ENCODE results near the gene CEBPZOS. TPM values are rescaled to one million over a fixed set of nuclear protein-coding genes. Genes with fewer than 3 reads are reported as not detected.
"Not testable (repeated sequence)": the region's sequence is repeated elsewhere in the genome, so short reads cannot be mapped to it uniquely, and the experiment has no call there.

CEBPZOS gene
- total RNA-seq, 2 donors from 2014 or later = 34.0 to 39.7 TPM

- peak; percentile 17 to 20 for ATAC-seq (replicated peaks in 1 of 2)
These were observed 4.9 kb downstream of the CEBPZOS start for GRCh38 chr2:37201208-37201607.

GRCh38 chr2:37201766-37202165 is 5.5 kb downstream of the CEBPZOS start:
- H3K4me1 Mint-ChIP-seq (ENCODE audit: low read depth) = peaks cover 46% of the 10 kb centered on the region
- H3K4me3 Mint-ChIP-seq = peak overlapping the region; percentile 3 to 16
- H3K9me3 Mint-ChIP-seq = peaks cover 5 to 6% of the 10 kb centered on the region in 2 donors
- peaks cover 15 to 37% of the 10 kb centered on the region in 2 donors for H3K36me3 Mint-ChIP-seq (ENCODE audit: insufficient read depth in 2 of 2)
- peak; percentile 54 to 65 for DNase-seq
- no peaks in the 10 kb centered on the region for H3K27me3 Mint-ChIP-seq (ENCODE audit: low read depth)
- H3K27ac Mint-ChIP-seq = peak overlapping the region; percentile 36
- peak; percentile 91 to 92 for ATAC-seq (replicated peaks in 1 of 2)

More at GRCh38 chr2:37201208-37201607, 4.9 kb downstream of the CEBPZOS start:
- Mint-ChIP-seq H3K27me3 (ENCODE audit: low read depth) (no peaks in the 10 kb centered on the region), H3K4me3 (peak overlapping the region in 1 of 2 donors; percentile 29), H3K9me3 (peaks cover 4 to 5% of the 10 kb centered on the region in 2 donors), H3K27ac (peak overlapping the region; percentile 72), H3K4me1 (ENCODE audit: low read depth) (peaks cover 49% of the 10 kb centered on the region), H3K36me3 (ENCODE audit: insufficient read depth in 2 of 2) (peaks cover 13 to 35% of the 10 kb centered on the region in 2 donors)
- no peak for DNase-seq

GRCh38 chr2:37203708-37204107 is 7.4 kb downstream of the CEBPZOS start:
- H3K27me3 Mint-ChIP-seq (ENCODE audit: low read depth) = no peaks in the 10 kb centered on the region
- H3K36me3 Mint-ChIP-seq (ENCODE audit: insufficient read depth in 2 of 2) = peaks cover 30 to 56% of the 10 kb centered on the region in 2 donors
- ATAC-seq (replicated peaks in 1 of 2) (no peak), DNase-seq (no peak)
- peaks cover 10 to 15% of the 10 kb centered on the region in 2 donors for H3K9me3 Mint-ChIP-seq
- peaks cover 38% of the 10 kb centered on the region for H3K4me1 Mint-ChIP-seq (ENCODE audit: low read depth)
- H3K27ac Mint-ChIP-seq = no peak overlapping the region
- no peak overlapping the region for H3K4me3 Mint-ChIP-seq

- H3K27ac Mint-ChIP-seq; ATAC-seq (replicated peaks in 1 of 2); H3K4me3 Mint-ChIP-seq; DNase-seq; H3K27me3 Mint-ChIP-seq (ENCODE audit: low read depth): not testable (repeated sequence)
- Mint-ChIP-seq H3K36me3 (ENCODE audit: insufficient read depth in 2 of 2) (peaks cover 41 to 71% of the 10 kb centered on the region in 2 donors), H3K9me3 (peaks cover 10 to 22% of the 10 kb centered on the region in 2 donors), H3K4me1 (ENCODE audit: low read depth) (peaks cover 31% of the 10 kb centered on the region)
These were observed 8.9 kb downstream of the CEBPZOS start for GRCh38 chr2:37205071-37205661.

GRCh38 chr2:37205689-37206341 is 9.5 kb downstream of the CEBPZOS start:
- Mint-ChIP-seq H3K9me3 (peaks cover 10 to 22% of the 10 kb centered on the region in 2 donors), H3K4me3 (no peak overlapping the region), H3K27me3 (ENCODE audit: low read depth) (no peaks in the 10 kb centered on the region), H3K36me3 (ENCODE audit: insufficient read depth in 2 of 2) (peaks cover 45 to 75% of the 10 kb centered on the region in 2 donors), H3K4me1 (ENCODE audit: low read depth) (peaks cover 25% of the 10 kb centered on the region), H3K27ac (no peak overlapping the region)
- ATAC-seq (replicated peaks in 1 of 2) (no peak), DNase-seq (no peak)

GRCh38 chr2:37206760-37207159 is 10.5 kb downstream of the CEBPZOS start:
- not testable (repeated sequence) for ATAC-seq (replicated peaks in 1 of 2); H3K4me3 Mint-ChIP-seq; DNase-seq; H3K27ac Mint-ChIP-seq; H3K27me3 Mint-ChIP-seq (ENCODE audit: low read depth)
- Mint-ChIP-seq H3K4me1 (ENCODE audit: low read depth) (peaks cover 15% of the 10 kb centered on the region), H3K9me3 (peaks cover 10 to 22% of the 10 kb centered on the region in 2 donors), H3K36me3 (ENCODE audit: insufficient read depth in 2 of 2) (peaks cover 46 to 82% of the 10 kb centered on the region in 2 donors)

- no peak overlapping the region for H3K4me3 Mint-ChIP-seq
- H3K9me3 Mint-ChIP-seq = peaks cover 5 to 18% of the 10 kb centered on the region in 2 donors
- no peak for DNase-seq
- H3K4me1 Mint-ChIP-seq (ENCODE audit: low read depth) = peaks cover 9% of the 10 kb centered on the region
- no peaks in the 10 kb centered on the region for H3K27me3 Mint-ChIP-seq (ENCODE audit: low read depth)
- H3K36me3 Mint-ChIP-seq (ENCODE audit: insufficient read depth in 2 of 2) = peaks cover 38 to 69% of the 10 kb centered on the region in 2 donors
- H3K27ac Mint-ChIP-seq = no peak overlapping the region
- no peak for ATAC-seq (replicated peaks in 1 of 2)
These were observed 14.9 kb downstream of the CEBPZOS start for GRCh38 chr2:37211212-37211611.

GRCh38 chr2:37211939-37212338 is 15.6 kb downstream of the CEBPZOS start:
- Mint-ChIP-seq H3K4me3 (no peak overlapping the region), H3K36me3 (ENCODE audit: insufficient read depth in 2 of 2) (peaks cover 34 to 68% of the 10 kb centered on the region in 2 donors), H3K4me1 (ENCODE audit: low read depth) (peaks cover 9% of the 10 kb centered on the region), H3K9me3 (peaks cover 5 to 15% of the 10 kb centered on the region in 2 donors), H3K27me3 (ENCODE audit: low read depth) (no peaks in the 10 kb centered on the region), H3K27ac (no peak overlapping the region)
- DNase-seq = no peak
- no peak for ATAC-seq (replicated peaks in 1 of 2)

GRCh38 chr2:37215250-37215649 is 19.0 kb downstream of the CEBPZOS start:
- Mint-ChIP-seq H3K9me3 (no peaks in the 10 kb centered on the region), H3K36me3 (ENCODE audit: insufficient read depth in 2 of 2) (peaks cover 8 to 35% of the 10 kb centered on the region in 2 donors), H3K4me3 (no peak overlapping the region), H3K27ac (peak overlapping the region; percentile 86), H3K27me3 (ENCODE audit: low read depth) (no peaks in the 10 kb centered on the region), H3K4me1 (ENCODE audit: low read depth) (no peaks in the 10 kb centered on the region)
- DNase-seq (no peak), ATAC-seq (replicated peaks in 1 of 2) (no peak)

- no peak for ATAC-seq (replicated peaks in 1 of 2)
- no peak for DNase-seq
- Mint-ChIP-seq H3K27ac (no peak overlapping the region), H3K36me3 (ENCODE audit: insufficient read depth in 2 of 2) (peaks cover 4 to 29% of the 10 kb centered on the region in 2 donors), H3K4me3 (no peak overlapping the region), H3K9me3 (no peaks in the 10 kb centered on the region), H3K4me1 (ENCODE audit: low read depth) (peaks cover 34% of the 10 kb centered on the region), H3K27me3 (ENCODE audit: low read depth) (no peaks in the 10 kb centered on the region)
These were observed 22.8 kb downstream of the CEBPZOS start for GRCh38 chr2:37219046-37219445.

- H3K9me3 Mint-ChIP-seq = no peaks in the 10 kb centered on the region
- peak overlapping the region in 1 of 2 donors; percentile 43 for H3K4me3 Mint-ChIP-seq
- H3K27ac Mint-ChIP-seq = peak overlapping the region; percentile 75
- no peaks in the 10 kb centered on the region for H3K27me3 Mint-ChIP-seq (ENCODE audit: low read depth)
- peaks cover 47% of the 10 kb centered on the region for H3K4me1 Mint-ChIP-seq (ENCODE audit: low read depth)
- H3K36me3 Mint-ChIP-seq (ENCODE audit: insufficient read depth in 2 of 2) = peaks cover 9 to 29% of the 10 kb centered on the region in 2 donors
- DNase-seq (no peak), ATAC-seq (replicated peaks in 1 of 2) (no peak)
These were observed 26.8 kb downstream of the CEBPZOS start for GRCh38 chr2:37223131-37223530.

- Mint-ChIP-seq H3K4me3 (peak overlapping the region in 1 of 2 donors; percentile 2), H3K36me3 (ENCODE audit: insufficient read depth in 2 of 2) (peaks cover 9 to 35% of the 10 kb centered on the region in 2 donors), H3K9me3 (no peaks in the 10 kb centered on the region), H3K27ac (no peak overlapping the region), H3K4me1 (ENCODE audit: low read depth) (peaks cover 47% of the 10 kb centered on the region), H3K27me3 (ENCODE audit: low read depth) (no peaks in the 10 kb centered on the region)
- ATAC-seq (replicated peaks in 1 of 2) (no peak), DNase-seq (no peak)
These were observed 27.8 kb downstream of the CEBPZOS start for GRCh38 chr2:37224063-37224462.

- Mint-ChIP-seq H3K27ac (peak overlapping the region; percentile 8), H3K4me1 (ENCODE audit: low read depth) (peaks cover 47% of the 10 kb centered on the region), H3K4me3 (peak overlapping the region; percentile 16 to 27)
These were observed 28.8 kb downstream of the CEBPZOS start for GRCh38 chr2:37225129-37225528.

More at GRCh38 chr2:37225129-37225528, 28.8 kb downstream of the CEBPZOS start:
- not testable (repeated sequence) for ATAC-seq (replicated peaks in 1 of 2); DNase-seq; H3K9me3 Mint-ChIP-seq; H3K27me3 Mint-ChIP-seq (ENCODE audit: low read depth)
- H3K36me3 Mint-ChIP-seq (ENCODE audit: insufficient read depth in 2 of 2) = peaks cover 9 to 38% of the 10 kb centered on the region in 2 donors
